ENCODE data around the gene HELZ. TPM values are rescaled to one million over a fixed set of nuclear protein-coding genes. Genes with fewer than 3 reads are reported as not detected.

HELZ gene
- total RNA-seq, 1 donor from 2014 or later = 44.9 TPM

GRCh38 chr17:67164302-67164701, 80.7 kb downstream of the HELZ start:
- no peak overlapping the region for H3K27ac Mint-ChIP-seq
- H3K4me1 Mint-ChIP-seq = no peaks in the 10 kb centered on the region
- Histone ChIP-seq H3K27me3 (no peaks in the 10 kb centered on the region), H3K9me3 (ENCODE audit: low read depth) (no peaks in the 10 kb centered on the region), H4K20me1 (ENCODE audit: low read depth) (no peaks in the 10 kb centered on the region), H3F3A (ENCODE audit: low read depth) (peaks cover 5% of the 10 kb centered on the region), H3K9ac (no peak overlapping the region), H3K4me2 (no peak overlapping the region), H3K4me1 (no peaks in the 10 kb centered on the region), H3K27ac (no peak overlapping the region), H3K79me2 (ENCODE audit: low read depth) (no peaks in the 10 kb centered on the region), H2AFZ (replicated peaks) (no peak overlapping the region), H3K36me3 (peaks cover 13% of the 10 kb centered on the region), H3K4me3 (no peak overlapping the region)
- no peak for DNase-seq (ENCODE audit: low spot score)
- no peaks in the 10 kb centered on the region for H3K9me3 Mint-ChIP-seq
- no peak for TF ChIP-seq EZH2 (IDR thresholded peaks at IDR 0.05)
- no peak for TF ChIP-seq CTCF (IDR thresholded peaks at IDR 0.05)
- no peak for TF ChIP-seq EZH2phosphoT487 (IDR thresholded peaks at IDR 0.05)
- peaks cover 2% of the 10 kb centered on the region for H3K36me3 Mint-ChIP-seq
- no peak overlapping the region for H3K4me3 Mint-ChIP-seq
- H3K27me3 Mint-ChIP-seq (ENCODE audit: insufficient read depth, low read depth) = no peaks in the 10 kb centered on the region

GRCh38 chr17:67162771-67163170, 82.2 kb downstream of the HELZ start:
- no peak overlapping the region for H3K4me3 ChIP-seq
- Mint-ChIP-seq H3K36me3 (peaks cover 4% of the 10 kb centered on the region), H3K27me3 (ENCODE audit: insufficient read depth, low read depth) (no peaks in the 10 kb centered on the region), H3K4me3 (no peak overlapping the region), H3K9me3 (no peaks in the 10 kb centered on the region), H3K4me1 (no peaks in the 10 kb centered on the region), H3K27ac (no peak overlapping the region)
- H3K4me1 ChIP-seq = no peaks in the 10 kb centered on the region
- no peak for DNase-seq (ENCODE audit: low spot score)
- no peak overlapping the region for H3K27ac ChIP-seq
- H3K79me2 ChIP-seq (ENCODE audit: low read depth) = no peaks in the 10 kb centered on the region
- H3K9ac ChIP-seq = no peak overlapping the region
- H3K9me3 ChIP-seq (ENCODE audit: low read depth) = no peaks in the 10 kb centered on the region
- H3K36me3 ChIP-seq = peaks cover 13% of the 10 kb centered on the region
- H4K20me1 ChIP-seq (ENCODE audit: low read depth) = no peaks in the 10 kb centered on the region
- H3K4me2 ChIP-seq = no peak overlapping the region
- peaks cover 9% of the 10 kb centered on the region for H3F3A ChIP-seq (ENCODE audit: low read depth)
- no peaks in the 10 kb centered on the region for H3K27me3 ChIP-seq
- TF ChIP-seq EZH2 (IDR thresholded peaks at IDR 0.05) = no peak
- H2AFZ ChIP-seq (replicated peaks) = no peak overlapping the region

- Mint-ChIP-seq H3K4me1 (no peaks in the 10 kb centered on the region), H3K36me3 (peaks cover 10% of the 10 kb centered on the region), H3K27me3 (ENCODE audit: insufficient read depth, low read depth) (no peaks in the 10 kb centered on the region), H3K9me3 (no peaks in the 10 kb centered on the region), H3K27ac (no peak overlapping the region), H3K4me3 (no peak overlapping the region)
- H3K27ac ChIP-seq = no peak overlapping the region
- H3K9ac ChIP-seq = no peak overlapping the region
- no peaks in the 10 kb centered on the region for H4K20me1 ChIP-seq (ENCODE audit: low read depth)
- no peaks in the 10 kb centered on the region for H3K27me3 ChIP-seq
- no peak overlapping the region for H2AFZ ChIP-seq (replicated peaks)
- no peaks in the 10 kb centered on the region for H3K9me3 ChIP-seq (ENCODE audit: low read depth)
- H3F3A ChIP-seq (ENCODE audit: low read depth) = peaks cover 12% of the 10 kb centered on the region
- no peak overlapping the region for H3K4me2 ChIP-seq
- no peak for DNase-seq (ENCODE audit: low spot score)
- no peak for TF ChIP-seq CTCF (IDR thresholded peaks at IDR 0.05)
- TF ChIP-seq EZH2 (IDR thresholded peaks at IDR 0.05) = no peak
- no peak for TF ChIP-seq EZH2phosphoT487 (IDR thresholded peaks at IDR 0.05)
- H3K4me3 ChIP-seq = no peak overlapping the region
- H3K36me3 ChIP-seq = peaks cover 8% of the 10 kb centered on the region
- no peaks in the 10 kb centered on the region for H3K79me2 ChIP-seq (ENCODE audit: low read depth)
- no peaks in the 10 kb centered on the region for H3K4me1 ChIP-seq
Observed at GRCh38 chr17:67161573-67161972, 83.4 kb downstream of the HELZ start.

- H3K4me1 Mint-ChIP-seq = no peaks in the 10 kb centered on the region
- H3K27me3 ChIP-seq = no peaks in the 10 kb centered on the region
- H3K9me3 Mint-ChIP-seq = no peaks in the 10 kb centered on the region
- no peak overlapping the region for H3K9ac ChIP-seq
- no peak overlapping the region for H2AFZ ChIP-seq (replicated peaks)
- no peak overlapping the region for H3K4me3 Mint-ChIP-seq
- H3K27ac Mint-ChIP-seq = no peak overlapping the region
- no peak overlapping the region for H3K27ac ChIP-seq
- H3K36me3 Mint-ChIP-seq = peaks cover 14% of the 10 kb centered on the region
- H3K9me3 ChIP-seq (ENCODE audit: low read depth) = no peaks in the 10 kb centered on the region
- H3K36me3 ChIP-seq = peaks cover 8% of the 10 kb centered on the region
- H3K4me3 ChIP-seq = no peak overlapping the region
- H3K79me2 ChIP-seq (ENCODE audit: low read depth) = no peaks in the 10 kb centered on the region
- peaks cover 12% of the 10 kb centered on the region for H3F3A ChIP-seq (ENCODE audit: low read depth)
- DNase-seq (ENCODE audit: low spot score) = no peak
- TF ChIP-seq EZH2 (IDR thresholded peaks at IDR 0.05) (no peak), EZH2phosphoT487 (IDR thresholded peaks at IDR 0.05) (no peak), CTCF (IDR thresholded peaks at IDR 0.05) (no peak)
- H3K4me2 ChIP-seq = no peak overlapping the region
- H3K4me1 ChIP-seq = no peaks in the 10 kb centered on the region
- H4K20me1 ChIP-seq (ENCODE audit: low read depth) = no peaks in the 10 kb centered on the region
- no peaks in the 10 kb centered on the region for H3K27me3 Mint-ChIP-seq (ENCODE audit: insufficient read depth, low read depth)
Observed at GRCh38 chr17:67160791-67161190, 84.2 kb downstream of the HELZ start.
